Karpas-422 (cell line): ENCODE measurements around the gene LRSAM1. TPM values are rescaled to one million over a fixed set of nuclear protein-coding genes. Genes with fewer than 3 reads are reported as not detected.
A peak's percentile ranks its signal among the peaks of the same experiment; 100 is the strongest.

Source experiments
- DNase-seq: peaks from one replicate; pipeline ENCODE4 v3.0.0-alpha.2; 2015
- H2AFZ ChIP-seq: fragments of 200-600 bp; sonication (generic); 2 replicates; pipeline ENCODE4 v1.6.1; 2014; ENCODE audit warnings: antibody characterized with exemption, low read length, mixed read lengths
- H3K27ac ChIP-seq: fragments of 200-600 bp; sonication (generic); 2 replicates; pipeline ENCODE4 v1.5.1; 2014; ENCODE audit warnings: mild to moderate bottlenecking, low read length, moderate library complexity
- H3K27me3 ChIP-seq: fragments of 200-600 bp; sonication (generic); 2 replicates; pipeline ENCODE4 v1.6.1; 2014; ENCODE audit warnings: low read length, mixed read lengths
- H3K36me3 ChIP-seq: fragments of 200-600 bp; sonication (generic); 2 replicates; pipeline ENCODE4 v1.6.1; 2014; ENCODE audit warnings: low read length, mixed read lengths; ENCODE audit not compliant: insufficient read depth
- H3K4me1 ChIP-seq: fragments of 200-600 bp; sonication (generic); 2 replicates; pipeline ENCODE4 v1.6.1; 2014; ENCODE audit warnings: mild to moderate bottlenecking, low read length, mixed read lengths
- H3K4me2 ChIP-seq: fragments of 200-600 bp; sonication (generic); 2 replicates; pipeline ENCODE4 v1.6.1; 2014; ENCODE audit warnings: low read length, low read depth, mild to moderate bottlenecking; ENCODE audit not compliant: poor library complexity, severe bottlenecking
- H3K4me3 ChIP-seq: fragments of 200-600 bp; sonication (generic); 2 replicates; pipeline ENCODE4 v1.5.1; 2014; ENCODE audit warnings: mild to moderate bottlenecking, antibody characterized with exemption, low read length, mixed read lengths
- H3K79me2 ChIP-seq: fragments of 200-600 bp; sonication (generic); 2 replicates; pipeline ENCODE4 v1.6.1; 2014; ENCODE audit warnings: mild to moderate bottlenecking, low read length, mixed read lengths
- H3K9ac ChIP-seq: fragments of 200-600 bp; sonication (generic); 2 replicates; pipeline ENCODE4 v1.6.0; 2014; ENCODE audit warnings: low read length
- H3K9me2 ChIP-seq: fragments of 200-600 bp; sonication (generic), shearing (Covaris generic); replicated peaks from 2 replicates; pipeline ENCODE4 v1.6.0; 2014; ENCODE audit warnings: mild to moderate bottlenecking, low read length, moderate library complexity; ENCODE audit not compliant: insufficient read depth
- H3K9me3 ChIP-seq: fragments of 300-700, 200-600 bp; sonication (generic); 2 replicates; pipeline ENCODE4 v1.6.1; 2014; ENCODE audit warnings: low read length, mixed read lengths
- H4K20me1 ChIP-seq: fragments of 200-600 bp; sonication (generic); 2 replicates; pipeline ENCODE4 v1.6.1; 2014; ENCODE audit warnings: mild to moderate bottlenecking, antibody characterized with exemption, low read length, low read depth; ENCODE audit not compliant: insufficient read depth
- small RNA-seq: library from RNA; depleted of rRNA; stranded (forward); fragments of <200 nt; gene quantifications from one replicate; pipeline ENCODE3, GENCODE V24; 2014
- total RNA-seq: library from RNA; depleted of rRNA; stranded (reverse); fragments of >200 nt; shearing (Covaris generic); gene quantifications from 2 replicates; pipeline ENCODE4 v1.2.3, GENCODE V29; 2014; ENCODE audit warnings: low replicate concordance; rRNA removed

LRSAM1 gene
- total RNA-seq, 1 experiment from 2014 or later, result 14.4 TPM

GRCh38 chr9:127546125-127546832 lies 95.0 kb downstream of the LRSAM1 start:
- no peak overlapping the region for H3K27ac ChIP-seq
- no peaks in the 10 kb centered on the region for H3K9me3 ChIP-seq
- no peaks in the 10 kb centered on the region for H4K20me1 ChIP-seq
- H3K27me3 ChIP-seq, result no peaks in the 10 kb centered on the region
- no peaks in the 10 kb centered on the region for H3K9me2 ChIP-seq
- H3K9ac ChIP-seq, result no peak overlapping the region
- H3K79me2 ChIP-seq, result no peaks in the 10 kb centered on the region
- no peaks in the 10 kb centered on the region for H3K4me1 ChIP-seq
- DNase-seq, result no peak
- no peak overlapping the region for H3K4me3 ChIP-seq
- no peak overlapping the region for H2AFZ ChIP-seq
- no peak overlapping the region for H3K4me2 ChIP-seq
- no peaks in the 10 kb centered on the region for H3K36me3 ChIP-seq

DNA sequence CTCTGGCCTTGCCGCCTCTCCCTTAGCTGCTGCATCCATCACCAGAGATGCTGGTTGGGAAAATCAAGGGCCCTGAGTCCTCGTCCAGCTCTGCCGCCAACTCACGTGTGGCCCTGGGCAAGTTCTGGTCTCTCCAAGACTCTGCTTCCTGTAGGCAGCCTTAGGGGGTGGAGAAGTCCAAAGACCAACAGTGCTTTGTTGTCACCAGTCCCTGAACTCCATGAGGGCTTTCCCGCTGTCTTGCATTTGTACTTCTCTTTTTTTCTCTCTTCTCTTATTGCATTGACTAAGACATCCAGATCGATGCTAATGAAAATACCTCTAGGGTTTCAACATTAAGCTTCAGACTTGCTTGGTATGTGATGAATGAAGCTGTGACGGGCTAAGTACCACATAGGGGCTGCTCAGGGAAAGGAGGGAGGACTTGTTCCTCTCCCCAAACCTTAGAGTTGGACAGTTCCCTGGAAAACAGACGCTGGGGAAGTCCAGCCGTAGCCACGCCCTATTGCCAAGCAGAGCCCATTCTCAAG lies 97.1 kb downstream of the LRSAM1 start:
- Histone ChIP-seq H3K79me2 (no peaks in the 10 kb centered on the region), H3K4me2 (no peak overlapping the region)

DNA sequence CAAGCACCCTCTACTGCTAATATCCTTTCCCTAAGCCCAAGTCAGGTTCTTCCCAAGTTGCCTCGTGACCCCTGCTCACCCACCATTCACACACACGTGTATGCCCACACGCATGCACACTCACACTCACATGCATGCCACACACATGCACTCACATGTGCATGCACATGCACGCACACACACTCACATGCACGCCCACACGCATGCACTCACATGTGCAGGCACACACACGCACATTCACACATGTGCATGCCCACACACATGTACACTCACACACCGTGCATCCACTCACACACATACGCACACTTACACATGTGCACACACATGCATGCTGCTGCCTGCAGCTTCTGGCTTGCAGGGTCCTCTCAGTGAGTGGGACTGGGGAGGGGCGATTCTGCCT lies 97.9 kb downstream of the LRSAM1 start:
- Histone ChIP-seq H3K9me3 (no peaks in the 10 kb centered on the region), H3K4me2 (no peak overlapping the region), H3K4me3 (no peak overlapping the region), H3K79me2 (no peaks in the 10 kb centered on the region), H3K27me3 (no peaks in the 10 kb centered on the region), H3K9me2 (no peaks in the 10 kb centered on the region), H3K4me1 (no peaks in the 10 kb centered on the region), H3K27ac (no peak overlapping the region), H2AFZ (no peak overlapping the region), H3K9ac (no peak overlapping the region), H4K20me1 (no peaks in the 10 kb centered on the region), H3K36me3 (no peaks in the 10 kb centered on the region)
- DNase-seq, result no peak

More for the DNA sequence above, 97.1 kb downstream of the LRSAM1 start:
- H3K4me3 ChIP-seq, result no peak overlapping the region
- H4K20me1 ChIP-seq, result no peaks in the 10 kb centered on the region
- H3K9me3 ChIP-seq, result no peaks in the 10 kb centered on the region
- H3K9me2 ChIP-seq, result no peaks in the 10 kb centered on the region
- H3K36me3 ChIP-seq, result no peaks in the 10 kb centered on the region
- no peaks in the 10 kb centered on the region for H3K4me1 ChIP-seq
- no peak overlapping the region for H3K27ac ChIP-seq
- no peaks in the 10 kb centered on the region for H3K27me3 ChIP-seq
- DNase-seq, result no peak
- H2AFZ ChIP-seq, result no peak overlapping the region
- no peak overlapping the region for H3K9ac ChIP-seq

GRCh38 chr9:127549751-127550150 lies 98.4 kb downstream of the LRSAM1 start:
- no peaks in the 10 kb centered on the region for H3K9me3 ChIP-seq
- no peaks in the 10 kb centered on the region for H3K36me3 ChIP-seq
- no peak overlapping the region for H3K27ac ChIP-seq
- no peak overlapping the region for H3K9ac ChIP-seq
- no peaks in the 10 kb centered on the region for H4K20me1 ChIP-seq
- H2AFZ ChIP-seq, result no peak overlapping the region
- H3K4me1 ChIP-seq, result no peaks in the 10 kb centered on the region
- no peaks in the 10 kb centered on the region for H3K27me3 ChIP-seq
- no peaks in the 10 kb centered on the region for H3K9me2 ChIP-seq
- H3K4me3 ChIP-seq, result no peak overlapping the region
- no peaks in the 10 kb centered on the region for H3K79me2 ChIP-seq
- no peak for DNase-seq
- H3K4me2 ChIP-seq, result no peak overlapping the region

DNA sequence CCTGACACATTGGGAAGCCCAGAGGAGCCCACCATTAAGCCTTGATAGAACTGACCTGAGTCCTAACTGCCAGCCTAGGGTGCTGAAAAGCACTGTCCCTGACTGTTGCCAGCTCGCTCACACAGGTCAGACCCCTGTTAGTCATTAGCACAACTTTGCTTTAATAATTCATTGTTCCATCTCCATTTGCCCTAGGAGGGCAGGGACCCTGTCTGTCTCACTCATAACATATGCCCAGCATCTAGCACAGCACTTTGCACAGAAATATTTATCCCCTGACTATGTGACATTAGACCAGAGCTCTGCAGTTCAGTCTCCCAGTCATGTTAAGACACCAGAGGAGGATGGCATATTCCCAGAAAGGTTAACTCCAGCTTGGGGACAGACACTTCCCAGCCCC lies 99.0 kb downstream of the LRSAM1 start:
- Histone ChIP-seq H3K4me2 (no peak overlapping the region), H3K79me2 (no peaks in the 10 kb centered on the region), H3K27me3 (no peaks in the 10 kb centered on the region), H3K9me2 (no peaks in the 10 kb centered on the region), H3K27ac (no peak overlapping the region), H4K20me1 (no peaks in the 10 kb centered on the region), H3K4me3 (no peak overlapping the region), H3K4me1 (no peaks in the 10 kb centered on the region), H2AFZ (no peak overlapping the region), H3K9me3 (no peaks in the 10 kb centered on the region), H3K9ac (no peak overlapping the region), H3K36me3 (no peaks in the 10 kb centered on the region)
- no peak for DNase-seq

GRCh38 chr9:127550751-127551150 lies 99.4 kb downstream of the LRSAM1 start:
- Histone ChIP-seq H2AFZ (no peak overlapping the region), H3K79me2 (no peaks in the 10 kb centered on the region), H3K27ac (no peak overlapping the region), H3K9me3 (no peaks in the 10 kb centered on the region), H4K20me1 (no peaks in the 10 kb centered on the region), H3K27me3 (no peaks in the 10 kb centered on the region), H3K9ac (no peak overlapping the region), H3K9me2 (no peaks in the 10 kb centered on the region), H3K4me1 (no peaks in the 10 kb centered on the region), H3K4me2 (no peak overlapping the region), H3K4me3 (no peak overlapping the region), H3K36me3 (no peaks in the 10 kb centered on the region)
- no peak for DNase-seq

Small RNA genes lying within 50 kb of the gene (small RNA-seq; reads per million reads assigned to genes)
- gene RF00019 (not detected), gene SNORA65 (135 reads per million, percentile 99 among the genes with 10 or more reads in this experiment)

Other genes with a start within 250 kb of the LRSAM1 start
- gene GARNL3, start 186.7 kb upstream of the LRSAM1 start, total RNA-seq, result 1.2 and 2.2 TPM in 2 replicates
- gene SLC2A8, start 54.3 kb upstream of the LRSAM1 start, total RNA-seq, result 11.3 and 29.4 TPM in 2 replicates
- 8.1 and 10.5 TPM in 2 replicates for gene ZNF79, start 27.1 kb upstream of the LRSAM1 start, total RNA-seq
- gene RPL12, start 104 bp upstream of the LRSAM1 start, total RNA-seq, result 2,789 and 3,026 TPM in 2 replicates
- gene STXBP1, start 160.8 kb downstream of the LRSAM1 start, total RNA-seq, result 3.1 and 3.6 TPM in 2 replicates